ENCODE measurements around the gene SLF1. TPM values are rescaled to one million over a fixed set of nuclear protein-coding genes. Genes with fewer than 3 reads are reported as not detected.

Gene SLF1
- polyA plus RNA-seq, 1 of the 3 experiments (the other 2 are of a cell fraction): 5.5 TPM

DNA sequence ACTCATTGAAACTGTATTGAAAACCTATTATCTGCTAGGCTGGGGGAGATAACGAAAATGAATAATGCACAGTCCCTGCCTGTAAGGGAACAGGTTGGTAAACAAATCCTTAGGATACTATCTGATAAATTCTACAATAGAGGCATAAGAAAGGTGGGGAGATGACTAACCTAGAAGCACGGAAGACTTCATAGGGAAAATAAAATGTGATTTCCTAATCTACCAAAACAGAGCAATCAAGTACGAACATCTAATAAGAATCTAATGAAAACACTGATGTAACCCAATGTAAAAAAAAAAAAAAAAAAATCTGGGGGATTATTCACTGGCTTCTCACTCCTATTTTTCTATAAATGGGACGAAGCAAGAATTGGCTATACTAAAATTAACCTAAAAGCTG, 124.4 kb downstream of the SLF1 start:
- no peak overlapping the region for H3K4me3 ChIP-seq (ENCODE audit: low read depth in 2 of 2, low read length in 1 of 2)
- H3K36me3 ChIP-seq (replicated peaks in 1 of 2; ENCODE audit: control insufficient read depth in 1 of 2, insufficient read depth in 2 of 2, low read length in 1 of 2): no peaks in the 10 kb centered on the region
- no peak overlapping the region for H2AFZ ChIP-seq (ENCODE audit: low read depth)
- no peak overlapping the region for H3K27ac ChIP-seq (ENCODE audit: low read depth in 2 of 2, low read length in 1 of 2)
- no peaks in the 10 kb centered on the region for H4K20me1 ChIP-seq (ENCODE audit: insufficient read depth)
- no peaks in the 10 kb centered on the region for H3K27me3 ChIP-seq (ENCODE audit: insufficient read depth)
- no peaks in the 10 kb centered on the region for H3F3A ChIP-seq (replicated peaks; ENCODE audit: insufficient read depth)
- TF ChIP-seq SIN3A (IDR thresholded peaks at IDR 0.05; ENCODE audit: borderline replicate concordance, low read depth, low read length) (no peak), NRF1 (IDR thresholded peaks at IDR 0.05; ENCODE audit: low read depth, low read length) (no peak), TEAD4 (IDR thresholded peaks at IDR 0.05; ENCODE audit: borderline replicate concordance, insufficient read depth) (no peak), SMC3 (IDR thresholded peaks at IDR 0.05; ENCODE audit: low read depth, low read length) (no peak), EZH2phosphoT487 (IDR thresholded peaks at IDR 0.05; ENCODE audit: borderline replicate concordance, low read depth) (no peak), EP300 (IDR thresholded peaks at IDR 0.05; ENCODE audit: borderline replicate concordance in 1 of 2, low read depth in 1 of 2, low read length in 1 of 2) (no peak), JUND (IDR thresholded peaks at IDR 0.05) (no peak)
- TF ChIP-seq, protein P1, sequence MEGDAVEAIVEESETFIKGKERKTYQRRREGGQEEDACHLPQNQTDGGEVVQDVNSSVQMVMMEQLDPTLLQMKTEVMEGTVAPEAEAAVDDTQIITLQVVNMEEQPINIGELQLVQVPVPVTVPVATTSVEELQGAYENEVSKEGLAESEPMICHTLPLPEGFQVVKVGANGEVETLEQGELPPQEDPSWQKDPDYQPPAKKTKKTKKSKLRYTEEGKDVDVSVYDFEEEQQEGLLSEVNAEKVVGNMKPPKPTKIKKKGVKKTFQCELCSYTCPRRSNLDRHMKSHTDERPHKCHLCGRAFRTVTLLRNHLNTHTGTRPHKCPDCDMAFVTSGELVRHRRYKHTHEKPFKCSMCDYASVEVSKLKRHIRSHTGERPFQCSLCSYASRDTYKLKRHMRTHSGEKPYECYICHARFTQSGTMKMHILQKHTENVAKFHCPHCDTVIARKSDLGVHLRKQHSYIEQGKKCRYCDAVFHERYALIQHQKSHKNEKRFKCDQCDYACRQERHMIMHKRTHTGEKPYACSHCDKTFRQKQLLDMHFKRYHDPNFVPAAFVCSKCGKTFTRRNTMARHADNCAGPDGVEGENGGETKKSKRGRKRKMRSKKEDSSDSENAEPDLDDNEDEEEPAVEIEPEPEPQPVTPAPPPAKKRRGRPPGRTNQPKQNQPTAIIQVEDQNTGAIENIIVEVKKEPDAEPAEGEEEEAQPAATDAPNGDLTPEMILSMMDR (IDR thresholded peaks at IDR 0.05): no peak
- TF ChIP-seq, protein P2, sequence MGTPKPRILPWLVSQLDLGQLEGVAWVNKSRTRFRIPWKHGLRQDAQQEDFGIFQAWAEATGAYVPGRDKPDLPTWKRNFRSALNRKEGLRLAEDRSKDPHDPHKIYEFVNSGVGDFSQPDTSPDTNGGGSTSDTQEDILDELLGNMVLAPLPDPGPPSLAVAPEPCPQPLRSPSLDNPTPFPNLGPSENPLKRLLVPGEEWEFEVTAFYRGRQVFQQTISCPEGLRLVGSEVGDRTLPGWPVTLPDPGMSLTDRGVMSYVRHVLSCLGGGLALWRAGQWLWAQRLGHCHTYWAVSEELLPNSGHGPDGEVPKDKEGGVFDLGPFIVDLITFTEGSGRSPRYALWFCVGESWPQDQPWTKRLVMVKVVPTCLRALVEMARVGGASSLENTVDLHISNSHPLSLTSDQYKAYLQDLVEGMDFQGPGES (IDR thresholded peaks at IDR 0.05; ENCODE audit: low read depth, low read length): no peak
- no peaks in the 10 kb centered on the region for H3K9me2 ChIP-seq
- POLR2A ChIA-PET: interaction anchor here (0.7 kb wide), 1 partner anchor 16 kb away, joined by 4 read pairs; no protein-coding TSS in a partner anchor
- CTCF ChIA-PET: interaction anchor here (0.7 kb wide), 1 partner anchor 107 kb away, joined by 3 read pairs; no protein-coding TSS in a partner anchor
- DNase-seq: no peak
- 85% methylated on average over 4 of the region's 4 CpGs for WGBS (ENCODE audit: low lambda C conversion rate)
- H3K9ac ChIP-seq: no peak overlapping the region
- H3K79me2 ChIP-seq (ENCODE audit: insufficient read depth): no peaks in the 10 kb centered on the region
- no peak overlapping the region for H3K4me2 ChIP-seq
- no peaks in the 10 kb centered on the region for H3K4me1 ChIP-seq (ENCODE audit: control insufficient read depth in 1 of 2, insufficient read depth in 2 of 2, low read depth in 1 of 2, low read length in 1 of 2)
- H3K9me3 ChIP-seq: no peaks in the 10 kb centered on the region

DNA sequence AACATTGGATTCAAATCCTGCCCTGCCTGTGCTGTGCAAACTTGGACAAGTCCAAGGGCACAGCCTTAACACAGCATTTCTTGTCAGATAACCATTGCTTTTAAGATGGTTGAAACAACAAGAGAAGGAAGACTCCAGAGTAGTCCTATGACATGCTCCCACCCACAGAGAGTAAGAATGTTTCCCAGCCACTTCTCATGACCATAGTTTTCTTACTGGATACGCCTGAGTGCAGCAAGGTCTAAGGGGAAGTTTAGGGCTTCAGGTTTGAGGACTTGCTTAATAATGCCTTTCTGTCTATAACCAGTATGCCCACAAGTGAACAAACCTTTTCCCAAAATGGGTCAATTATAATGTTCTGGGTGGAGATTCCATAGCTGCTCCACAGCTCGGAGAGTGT, 126.4 kb downstream of the SLF1 start:
- H3K9me2 ChIP-seq: no peaks in the 10 kb centered on the region
- no peak overlapping the region for H3K9ac ChIP-seq
- H3K9me3 ChIP-seq: no peaks in the 10 kb centered on the region
- ChIA-PET CTCF (interaction anchor here (1.8 kb wide), 1 partner anchor 41 kb away, joined by 7 read pairs; no protein-coding TSS in a partner anchor), POLR2A (no interaction called here)
- 83% methylated on average over 2 of the region's 2 CpGs for WGBS (ENCODE audit: low lambda C conversion rate)
- DNase-seq: no peak
- no peak overlapping the region for H3K4me2 ChIP-seq
- no peaks in the 10 kb centered on the region for H3K4me1 ChIP-seq (ENCODE audit: control insufficient read depth in 1 of 2, insufficient read depth in 2 of 2, low read depth in 1 of 2, low read length in 1 of 2)
- H3K27ac ChIP-seq (ENCODE audit: low read depth in 2 of 2, low read length in 1 of 2): no peak overlapping the region
- H3K27me3 ChIP-seq (ENCODE audit: insufficient read depth): no peaks in the 10 kb centered on the region
- TF ChIP-seq NFIC (IDR thresholded peaks at IDR 0.05; ENCODE audit: borderline replicate concordance) (no peak), EZH2phosphoT487 (IDR thresholded peaks at IDR 0.05; ENCODE audit: borderline replicate concordance, low read depth) (no peak), GATA2 (CRISPR knock-in tag; IDR thresholded peaks at IDR 0.05) (no peak), MXI1 (IDR thresholded peaks at IDR 0.05; ENCODE audit: low read depth, low read length) (no peak), MEF2A (IDR thresholded peaks at IDR 0.05; ENCODE audit: borderline replicate concordance, low read depth) (no peak), RAD21 (IDR thresholded peaks at IDR 0.05; ENCODE audit: low read length) (no peak), TAF1 (IDR thresholded peaks at IDR 0.05; ENCODE audit: borderline replicate concordance, low read depth, low read length) (no peak), RXRA (IDR thresholded peaks at IDR 0.05; ENCODE audit: borderline replicate concordance, low read depth) (no peak), YY1 (IDR thresholded peaks at IDR 0.05; ENCODE audit: low read depth) (no peak), FOXM1 (IDR thresholded peaks at IDR 0.05; ENCODE audit: low read depth) (no peak), NRF1 (IDR thresholded peaks at IDR 0.05; ENCODE audit: low read depth, low read length) (no peak)
- TF ChIP-seq, protein P3, sequence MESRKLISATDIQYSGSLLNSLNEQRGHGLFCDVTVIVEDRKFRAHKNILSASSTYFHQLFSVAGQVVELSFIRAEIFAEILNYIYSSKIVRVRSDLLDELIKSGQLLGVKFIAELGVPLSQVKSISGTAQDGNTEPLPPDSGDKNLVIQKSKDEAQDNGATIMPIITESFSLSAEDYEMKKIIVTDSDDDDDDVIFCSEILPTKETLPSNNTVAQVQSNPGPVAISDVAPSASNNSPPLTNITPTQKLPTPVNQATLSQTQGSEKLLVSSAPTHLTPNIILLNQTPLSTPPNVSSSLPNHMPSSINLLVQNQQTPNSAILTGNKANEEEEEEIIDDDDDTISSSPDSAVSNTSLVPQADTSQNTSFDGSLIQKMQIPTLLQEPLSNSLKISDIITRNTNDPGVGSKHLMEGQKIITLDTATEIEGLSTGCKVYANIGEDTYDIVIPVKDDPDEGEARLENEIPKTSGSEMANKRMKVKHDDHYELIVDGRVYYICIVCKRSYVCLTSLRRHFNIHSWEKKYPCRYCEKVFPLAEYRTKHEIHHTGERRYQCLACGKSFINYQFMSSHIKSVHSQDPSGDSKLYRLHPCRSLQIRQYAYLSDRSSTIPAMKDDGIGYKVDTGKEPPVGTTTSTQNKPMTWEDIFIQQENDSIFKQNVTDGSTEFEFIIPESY (IDR thresholded peaks at IDR 0.05; ENCODE audit: borderline replicate concordance, low read depth): no peak
- TF ChIP-seq, protein P4, sequence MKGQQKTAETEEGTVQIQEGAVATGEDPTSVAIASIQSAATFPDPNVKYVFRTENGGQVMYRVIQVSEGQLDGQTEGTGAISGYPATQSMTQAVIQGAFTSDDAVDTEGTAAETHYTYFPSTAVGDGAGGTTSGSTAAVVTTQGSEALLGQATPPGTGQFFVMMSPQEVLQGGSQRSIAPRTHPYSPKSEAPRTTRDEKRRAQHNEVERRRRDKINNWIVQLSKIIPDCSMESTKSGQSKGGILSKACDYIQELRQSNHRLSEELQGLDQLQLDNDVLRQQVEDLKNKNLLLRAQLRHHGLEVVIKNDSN (IDR thresholded peaks at IDR 0.05; ENCODE audit: borderline replicate concordance, low read depth): no peak
- TF ChIP-seq, protein P5, sequence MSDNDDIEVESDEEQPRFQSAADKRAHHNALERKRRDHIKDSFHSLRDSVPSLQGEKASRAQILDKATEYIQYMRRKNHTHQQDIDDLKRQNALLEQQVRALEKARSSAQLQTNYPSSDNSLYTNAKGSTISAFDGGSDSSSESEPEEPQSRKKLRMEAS (IDR thresholded peaks at IDR 0.05; ENCODE audit: low read depth): no peak
- H3K4me3 ChIP-seq (ENCODE audit: low read depth in 2 of 2, low read length in 1 of 2): no peak overlapping the region
- H2AFZ ChIP-seq (ENCODE audit: low read depth): no peak overlapping the region
- H3K79me2 ChIP-seq (ENCODE audit: insufficient read depth): no peaks in the 10 kb centered on the region
- no peaks in the 10 kb centered on the region for H4K20me1 ChIP-seq (ENCODE audit: insufficient read depth)
- H3F3A ChIP-seq (replicated peaks; ENCODE audit: insufficient read depth): no peaks in the 10 kb centered on the region
- H3K36me3 ChIP-seq (replicated peaks in 1 of 2; ENCODE audit: control insufficient read depth in 1 of 2, insufficient read depth in 2 of 2, low read length in 1 of 2): no peaks in the 10 kb centered on the region

All from SK-N-SH (cell line).